DND-41 (cell line): ENCODE results near the gene SEPTIN3.
A peak's percentile ranks its signal among the peaks of the same experiment; 100 is the strongest.

Experiments used
- ATAC-seq: fragments of 200-7000 bp; cut with Tn5 transposase; 3 replicates; pipeline ENCODE4 v1.9.1; 2021; ENCODE audit warnings: low read depth; ENCODE audit not compliant: insufficient read depth
- DNase-seq: peaks from one replicate; pipeline ENCODE4 v3.0.0-alpha.2; 2020
- H2AFZ ChIP-seq: 2 replicates; pipeline ENCODE4 v1.6.0; 2012; ENCODE audit warnings: low read depth, low read length
- H3K27ac ChIP-seq: 2 replicates; pipeline ENCODE4 v1.5.1; 2012; ENCODE audit warnings: low read length, inconsistent platforms
- H3K27me3 ChIP-seq: fragments of 200-600 bp; sonication (generic); 2 replicates; pipeline ENCODE4 v1.6.0; 2012; ENCODE audit warnings: low read length, mild to moderate bottlenecking, inconsistent platforms; ENCODE audit not compliant: insufficient read depth, poor library complexity
- H3K36me3 ChIP-seq: 2 replicates; pipeline ENCODE4 v1.5.1; 2012; ENCODE audit warnings: low read length, inconsistent platforms; ENCODE audit not compliant: insufficient read depth
- H3K4me1 ChIP-seq: 2 replicates; pipeline ENCODE4 v1.5.1; 2012; ENCODE audit warnings: mild to moderate bottlenecking, low read length; ENCODE audit not compliant: insufficient read depth
- H3K4me2 ChIP-seq: 2 replicates; pipeline ENCODE4 v1.6.0; 2012; ENCODE audit warnings: mild to moderate bottlenecking, moderate library complexity, low read length, inconsistent platforms; ENCODE audit not compliant: insufficient read depth
- H3K4me3 ChIP-seq, 2 experiments: fragments of 200-600 bp in 1 of 2; shearing (Covaris generic) in 1 of 2; 2 replicates each; pipeline ENCODE4 v1.5.1; 2012 to 2016; ENCODE audit warnings: inconsistent platforms in 2 of 2, low read length in 2 of 2, mild to moderate bottlenecking in 2 of 2, low read depth in 1 of 2, moderate library complexity in 1 of 2
- H3K79me2 ChIP-seq: 2 replicates; pipeline ENCODE4 v1.6.0; 2012; ENCODE audit warnings: low read length, inconsistent platforms; ENCODE audit not compliant: insufficient read depth
- H3K9ac ChIP-seq: 2 replicates; pipeline ENCODE4 v1.6.0; 2012; ENCODE audit warnings: low read depth, mild to moderate bottlenecking, inconsistent platforms, low read length, moderate library complexity
- H3K9me3 ChIP-seq: 2 replicates; pipeline ENCODE4 v1.5.1; 2012; ENCODE audit warnings: low read length, moderate library complexity, mild to moderate bottlenecking, inconsistent platforms; ENCODE audit not compliant: insufficient read depth, severe bottlenecking
- H4K20me1 ChIP-seq: 2 replicates; pipeline ENCODE4 v1.6.0; 2012; ENCODE audit warnings: low read length; ENCODE audit not compliant: insufficient read depth
- CTCF ChIP-seq: IDR thresholded peaks from 2 replicates; pipeline ENCODE4 v1.5.1; 2012; ENCODE audit warnings: borderline replicate concordance, low read length, moderate library complexity, mild to moderate bottlenecking; ENCODE audit not compliant: poor library complexity, severe bottlenecking; ENCODE audit errors: extremely low read depth
- EZH2 ChIP-seq: IDR thresholded peaks from 3 replicates; pipeline ENCODE4 v1.6.1; 2012; ENCODE audit warnings: borderline replicate concordance, low read depth, mild to moderate bottlenecking, moderate library complexity, low read length, inconsistent platforms; ENCODE audit not compliant: severe bottlenecking

SEPTIN3 gene

DNA sequence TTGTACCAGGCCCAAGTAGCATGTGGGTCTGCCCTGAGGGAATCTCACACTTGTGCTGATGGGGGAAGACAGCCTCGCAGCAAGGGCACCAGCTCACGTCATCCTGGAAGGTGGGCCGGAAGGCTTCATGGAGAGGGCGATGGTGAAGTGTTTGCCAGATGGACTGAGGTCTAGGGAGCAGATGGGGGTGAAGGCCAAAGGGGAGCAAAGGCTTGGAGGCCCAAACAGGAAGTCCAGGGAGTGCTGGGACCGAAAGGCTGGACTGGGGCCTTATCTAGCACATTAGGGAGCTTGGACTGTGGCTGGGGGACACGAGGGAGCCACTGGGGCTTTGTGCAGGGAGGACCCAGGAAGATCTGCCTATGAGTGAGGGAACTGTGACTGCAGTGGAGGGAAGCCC lies 41.4 kb upstream of the SEPTIN3 start:
- H4K20me1 ChIP-seq = peaks cover 23% of the 10 kb centered on the region
- no peak overlapping the region for H3K9ac ChIP-seq

DNA sequence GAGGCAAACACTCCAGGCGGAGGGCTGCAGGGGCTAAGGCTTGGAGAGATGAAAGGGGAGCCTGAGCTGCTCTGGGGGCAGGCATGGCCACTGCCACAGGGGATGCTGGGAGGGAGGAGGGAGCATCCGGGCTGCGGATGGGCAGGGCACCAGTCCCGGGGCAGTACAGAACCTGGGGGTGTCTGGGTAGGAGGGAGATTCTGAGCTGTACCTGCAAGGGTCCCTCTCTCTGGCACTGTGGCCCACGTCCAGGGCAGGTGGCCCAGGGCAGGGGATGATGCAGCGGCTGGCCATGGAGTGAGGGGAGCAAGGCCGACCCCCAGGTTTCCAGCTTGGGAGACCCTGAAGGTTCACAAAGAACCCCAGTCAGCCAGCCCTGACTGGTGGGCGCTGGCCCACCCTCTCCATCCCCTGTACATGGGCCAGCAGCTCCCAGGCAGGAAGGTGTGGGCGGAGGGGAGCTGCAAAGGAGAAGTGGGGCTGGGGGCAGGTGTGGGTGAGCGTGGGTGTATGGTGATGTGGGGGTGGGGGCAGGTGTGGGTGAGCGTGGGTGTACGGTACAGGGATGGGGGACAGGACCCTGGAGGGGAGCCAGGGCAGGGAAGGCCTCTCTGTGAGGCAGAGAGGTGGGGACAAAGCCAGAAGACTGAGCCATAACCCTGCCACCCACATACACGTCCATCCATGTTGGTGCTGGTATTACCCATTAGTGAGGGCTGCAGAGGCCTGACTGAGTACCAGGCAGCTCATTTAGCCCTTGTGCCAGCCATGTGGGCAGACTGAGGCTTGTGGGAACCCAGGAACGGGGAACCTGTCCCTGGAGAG lies 40.4 kb upstream of the SEPTIN3 start:
- Histone ChIP-seq H4K20me1 (peaks cover 32% of the 10 kb centered on the region), H2AFZ (no peak overlapping the region), H3K9me3 (no peaks in the 10 kb centered on the region), H3K4me2 (no peak overlapping the region), H3K4me1 (no peaks in the 10 kb centered on the region), H3K36me3 (peaks cover 29% of the 10 kb centered on the region), H3K27me3 (no peaks in the 10 kb centered on the region), H3K4me3 (no peak overlapping the region), H3K27ac (no peak overlapping the region), H3K79me2 (no peaks in the 10 kb centered on the region), H3K9ac (no peak overlapping the region)
- DNase-seq (no peak), ATAC-seq (peak; percentile 12)
- TF ChIP-seq CTCF = no peak
- TF ChIP-seq EZH2 = no peak

More for the DNA sequence above, 41.4 kb upstream of the SEPTIN3 start:
- Histone ChIP-seq H3K4me2 (no peak overlapping the region), H3K4me1 (no peaks in the 10 kb centered on the region), H3K4me3 (no peak overlapping the region), H3K27me3 (no peaks in the 10 kb centered on the region), H3K9me3 (no peaks in the 10 kb centered on the region), H2AFZ (no peak overlapping the region), H3K27ac (no peak overlapping the region), H3K36me3 (peaks cover 24% of the 10 kb centered on the region), H3K79me2 (no peaks in the 10 kb centered on the region)
- no peak for ATAC-seq
- TF ChIP-seq EZH2 = no peak
- TF ChIP-seq CTCF = no peak
- DNase-seq = no peak

DNA sequence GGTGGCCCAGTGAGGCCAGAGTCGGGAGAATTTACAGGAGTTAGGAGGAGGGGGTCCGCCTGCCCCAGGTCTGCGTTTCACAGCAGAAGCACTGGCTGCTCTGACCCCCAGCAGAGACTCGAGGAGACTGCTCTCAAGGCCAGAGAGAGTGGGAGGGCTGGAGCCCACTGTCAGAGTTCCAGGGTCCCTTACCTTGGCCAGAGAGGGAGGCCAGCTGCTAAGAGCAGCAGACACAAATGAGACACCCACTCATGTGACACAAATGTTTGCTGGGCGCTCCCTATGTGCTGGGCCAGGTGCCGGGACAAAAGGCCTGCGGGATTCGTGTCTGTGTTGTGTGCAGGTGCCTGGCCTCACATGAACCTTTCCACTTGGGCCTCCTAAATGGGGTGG lies 39.8 kb upstream of the SEPTIN3 start:
- H3K4me3 ChIP-seq = no peak overlapping the region
- H3K79me2 ChIP-seq = 0 out of 2 replicates have a peak, but pooled peaks cover 2% of the 10 kb centered on the region
- H3K27me3 ChIP-seq = no peaks in the 10 kb centered on the region
- DNase-seq = no peak
- H3K4me1 ChIP-seq = no peaks in the 10 kb centered on the region
- no peak for ATAC-seq
- H3K27ac ChIP-seq = no peak overlapping the region
- H4K20me1 ChIP-seq = peaks cover 38% of the 10 kb centered on the region
- no peak overlapping the region for H3K9ac ChIP-seq
- H3K9me3 ChIP-seq = no peaks in the 10 kb centered on the region
- peaks cover 35% of the 10 kb centered on the region for H3K36me3 ChIP-seq
- no peak for TF ChIP-seq CTCF
- no peak for TF ChIP-seq EZH2
- H3K4me2 ChIP-seq = no peak overlapping the region
- H2AFZ ChIP-seq = no peak overlapping the region
